Left renal pelvis (tissue), 4 donors: ENCODE measurements around the gene ZNF462. TPM values are rescaled to one million over a fixed set of nuclear protein-coding genes. Genes with fewer than 3 reads are reported as not detected.
"Not testable (repeated sequence)": the region's sequence is repeated elsewhere in the genome, so short reads cannot be mapped to it uniquely, and the experiment has no call there.

Experiments used
- DNase-seq, 4 donors: peaks; one replicate each; pipeline ENCODE4 v3.0.0-alpha.2; 2013; ENCODE audit warnings: low read depth in 4 of 4, low spot score in 3 of 4
- polyA plus RNA-seq, 4 donors: library from polyadenylated mRNA; unstranded; fragments of 120-200 nt; gene quantifications; one replicate each; pipeline ENCODE4 v1.2.1, GENCODE V29; 2013; ENCODE audit not compliant: insufficient read length in 4 of 4

ZNF462 gene
- 10 to 100 TPM; 13.7 to 31.9 (median 26.6) TPM for polyA plus RNA-seq

GRCh38 chr9:106862821-106863720 is at the start of gene ZNF462:
Gene ZNF462 (plus strand): TSS chr9:106863166. CDS start chr9:106923384, 60,218 bp downstream.
- DNase-seq: peak; percentile 55 to 74 (median 67)

GRCh38 chr9:106816524-106816923 is 46.4 kb upstream of the ZNF462 start:
- DNase-seq: no peak

- no peak for DNase-seq
Measured at GRCh38 chr9:106818034-106818433, 44.9 kb upstream of the ZNF462 start.

- no peak for DNase-seq
Measured at GRCh38 chr9:106820866-106821265, 42.1 kb upstream of the ZNF462 start.

- DNase-seq: no peak
Measured at GRCh38 chr9:106828070-106828469, 34.9 kb upstream of the ZNF462 start.

GRCh38 chr9:106828965-106829364 is 34.0 kb upstream of the ZNF462 start:
- DNase-seq: no peak

GRCh38 chr9:106829666-106830408 is 33.1 kb upstream of the ZNF462 start:
- DNase-seq: no peak

- DNase-seq: no peak
Measured at GRCh38 chr9:106830527-106831150, 32.3 kb upstream of the ZNF462 start.

- DNase-seq: no peak
Measured at GRCh38 chr9:106834888-106835287, 28.1 kb upstream of the ZNF462 start.

GRCh38 chr9:106835840-106836239 is 27.1 kb upstream of the ZNF462 start:
- no peak for DNase-seq

GRCh38 chr9:106843371-106843770 is 19.6 kb upstream of the ZNF462 start:
- DNase-seq: no peak

GRCh38 chr9:106846307-106846706 is 16.7 kb upstream of the ZNF462 start:
- DNase-seq: no peak

GRCh38 chr9:106846857-106847256 is 16.1 kb upstream of the ZNF462 start:
- no peak for DNase-seq

GRCh38 chr9:106851640-106852039 is 11.3 kb upstream of the ZNF462 start:
- DNase-seq: not testable (repeated sequence)

GRCh38 chr9:106857811-106858470 is 5.0 kb upstream of the ZNF462 start:
- DNase-seq: no peak

GRCh38 chr9:106859957-106860720 is 2.8 kb upstream of the ZNF462 start:
- DNase-seq: peak; percentile 51 to 60 (median 54)

GRCh38 chr9:106860721-106861639 is 2.0 kb upstream of the ZNF462 start:
- peak in 2 of 4 donors; percentile 54 to 57 for DNase-seq

GRCh38 chr9:106861640-106862109 is 1.3 kb upstream of the ZNF462 start:
- DNase-seq: no peak
